ENCODE data around the gene DKK2. TPM values are rescaled to one million over a fixed set of nuclear protein-coding genes. Genes with fewer than 3 reads are reported as not detected.

Gene DKK2, protein sequence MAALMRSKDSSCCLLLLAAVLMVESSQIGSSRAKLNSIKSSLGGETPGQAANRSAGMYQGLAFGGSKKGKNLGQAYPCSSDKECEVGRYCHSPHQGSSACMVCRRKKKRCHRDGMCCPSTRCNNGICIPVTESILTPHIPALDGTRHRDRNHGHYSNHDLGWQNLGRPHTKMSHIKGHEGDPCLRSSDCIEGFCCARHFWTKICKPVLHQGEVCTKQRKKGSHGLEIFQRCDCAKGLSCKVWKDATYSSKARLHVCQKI
- 1.7 TPM for polyA plus RNA-seq (ENCODE audit: insufficient read length)
- long read RNA-seq, donor 1: 0 reads
- long read RNA-seq, donor 2, partial matches to known transcripts: 0 of 1 reads
- long read RNA-seq, donor 2, other reads (novel, unspliced or antisense): 0 of 1 reads
- long read RNA-seq, donor 3: 0 reads
- long read RNA-seq, donor 4: 0 reads
- long read RNA-seq, donor 5: 0 reads
- long read RNA-seq, donor 6, partial matches to known transcripts: 0 of 3 reads
- long read RNA-seq, donor 6, other reads (novel, unspliced or antisense): 0 of 3 reads
- long read RNA-seq, donor 7, partial matches to known transcripts: 0 of 3 reads
- long read RNA-seq, donor 7, other reads (novel, unspliced or antisense): 0 of 3 reads
- long read RNA-seq, donor 8, partial matches to known transcripts: 0 of 1 reads
- long read RNA-seq, donor 8, other reads (novel, unspliced or antisense): 0 of 1 reads

DNA sequence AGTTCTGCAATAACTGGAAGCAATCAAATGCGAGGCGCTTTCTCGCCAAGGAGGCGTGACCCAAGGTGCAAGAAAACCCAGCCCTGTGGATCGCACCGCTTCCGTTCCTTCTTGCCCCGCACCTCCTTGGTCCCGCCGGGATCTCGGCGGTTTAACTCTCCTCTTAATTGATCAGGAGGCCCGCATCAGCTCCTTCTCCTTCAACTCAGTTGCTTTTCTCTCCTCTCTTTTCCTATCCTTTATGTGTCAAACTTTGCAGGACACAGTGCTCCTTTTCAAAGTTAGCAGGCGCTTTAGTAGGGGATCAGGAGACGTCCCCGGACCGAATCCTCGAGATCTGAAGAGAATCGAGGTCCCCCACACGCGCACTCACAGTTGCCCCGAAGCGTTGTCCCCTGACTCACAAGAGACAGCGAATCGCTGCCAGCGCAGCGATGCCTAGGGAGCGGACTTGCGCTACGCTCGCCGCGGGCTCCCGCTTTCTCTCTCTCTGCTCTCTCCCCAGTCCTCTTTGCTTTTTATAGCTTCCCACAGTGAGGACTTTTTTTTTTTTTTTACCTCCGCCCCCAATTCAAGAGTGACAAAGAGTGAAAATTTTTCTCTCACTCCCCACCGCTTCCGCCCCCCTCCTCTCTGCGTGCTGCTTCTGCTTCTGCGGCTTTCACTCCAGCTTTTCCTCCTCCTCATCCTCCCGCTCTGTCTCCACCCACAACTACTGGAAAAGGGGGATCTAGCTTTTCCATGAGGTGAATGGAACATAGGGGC is at the start of gene DKK2:
Gene DKK2 (minus strand): TSS at position 495 of the 765 bp plus-strand sequence. CDS start 722 bp downstream, outside the sequence.
- DNase-seq: peak; percentile 15

DNA sequence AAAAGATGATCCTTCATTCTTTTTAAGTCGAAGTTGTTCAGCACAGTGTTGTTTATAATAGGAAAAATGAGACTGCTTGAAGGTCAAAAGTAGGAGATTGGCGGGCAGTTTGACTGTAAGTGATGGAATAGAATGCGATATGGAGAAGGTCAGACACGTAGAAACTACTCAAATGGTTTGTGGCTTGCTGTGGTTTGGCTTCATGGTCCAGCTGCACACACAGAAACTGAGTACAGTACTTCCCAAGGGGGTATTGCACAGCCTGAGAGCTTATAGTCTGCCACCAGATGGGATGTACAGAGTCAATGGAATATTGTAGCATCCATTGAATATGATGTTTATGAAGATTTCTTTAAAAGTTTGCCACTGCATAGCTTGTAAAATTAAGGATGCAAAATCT is 41.1 kb upstream of the DKK2 start:
- no peak for DNase-seq

DNA sequence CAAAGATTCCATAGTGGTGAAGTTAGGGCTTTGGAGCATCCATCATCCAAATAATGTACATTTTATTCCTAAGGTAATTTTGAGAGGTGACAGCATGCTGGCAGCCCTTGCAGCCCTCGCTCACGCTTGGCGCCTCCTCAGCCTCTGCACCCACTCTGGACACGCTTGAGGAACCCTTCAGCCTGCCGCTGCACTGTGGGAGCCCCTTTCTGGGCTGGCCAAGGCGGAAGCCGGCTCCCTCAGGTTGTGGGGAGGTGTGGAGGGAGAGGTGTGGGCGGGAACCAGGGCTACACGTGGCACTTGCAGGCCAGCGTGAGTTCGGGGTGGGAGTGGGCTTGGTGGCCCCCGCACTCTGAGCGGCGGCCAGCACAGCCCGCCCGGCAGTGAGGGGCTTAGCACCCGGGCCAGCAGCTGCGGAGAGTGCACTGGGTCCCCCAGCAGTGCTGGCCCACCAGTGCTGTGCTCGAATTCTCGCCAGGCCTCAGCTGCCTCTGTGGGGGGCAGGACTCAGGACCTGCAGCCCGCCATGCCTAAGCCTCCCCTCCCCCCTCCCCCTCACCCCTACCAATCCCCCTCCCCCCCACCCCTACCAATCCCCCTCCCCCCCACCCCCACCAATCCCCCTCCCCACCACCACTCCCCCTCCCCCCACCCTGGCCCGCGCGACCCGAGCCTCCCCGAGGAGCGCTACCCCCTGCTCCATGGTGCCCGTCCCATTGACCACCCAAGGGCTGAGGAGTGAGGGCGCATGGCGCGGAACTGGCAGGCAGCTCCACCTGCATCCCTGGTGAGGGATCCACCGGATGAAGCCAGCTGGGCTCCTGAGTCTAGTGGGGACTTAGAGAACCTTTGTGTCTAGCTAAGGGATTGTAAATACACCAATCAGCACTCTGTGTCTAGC is 37.0 kb upstream of the DKK2 start:
- no peak for DNase-seq

DNA sequence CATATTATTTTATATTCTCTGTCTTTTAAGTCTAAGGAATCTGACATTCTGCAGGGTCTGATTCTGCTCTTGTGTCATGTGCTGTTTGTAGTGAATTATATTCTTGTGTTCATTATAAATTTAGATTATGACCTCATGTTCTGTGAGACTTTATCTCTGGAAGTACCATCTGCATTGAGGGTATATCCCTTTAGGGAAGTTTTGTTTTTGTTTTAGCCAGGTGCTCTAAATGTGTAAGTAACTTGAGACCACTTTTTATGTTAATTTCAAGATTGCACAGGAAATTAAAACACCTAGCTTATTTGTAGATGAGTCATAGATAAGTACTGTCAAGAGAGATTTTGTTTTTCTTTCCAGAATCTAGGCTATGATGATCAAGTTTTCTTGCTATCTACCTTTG is 35.0 kb upstream of the DKK2 start:
- no peak for DNase-seq

DNA sequence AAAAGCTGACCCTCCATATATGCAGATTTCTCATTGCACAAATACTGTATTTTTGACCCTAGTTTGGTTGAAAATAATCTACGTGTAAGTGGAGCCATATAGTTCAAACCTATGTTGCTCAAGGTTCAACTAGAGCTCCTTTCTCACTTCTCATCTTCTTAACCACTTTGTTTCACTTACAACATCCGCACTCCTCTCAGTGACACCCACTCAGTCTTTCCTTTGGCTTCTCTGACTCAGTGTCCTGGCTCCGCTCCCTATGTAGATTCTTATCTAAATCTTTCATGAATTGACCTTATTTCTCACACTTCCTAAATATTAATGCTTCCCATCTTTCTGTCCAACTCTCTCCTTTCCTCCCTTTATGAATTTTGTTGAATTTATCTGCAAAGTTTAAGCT is 32.9 kb upstream of the DKK2 start:
- no peak for DNase-seq

DNA sequence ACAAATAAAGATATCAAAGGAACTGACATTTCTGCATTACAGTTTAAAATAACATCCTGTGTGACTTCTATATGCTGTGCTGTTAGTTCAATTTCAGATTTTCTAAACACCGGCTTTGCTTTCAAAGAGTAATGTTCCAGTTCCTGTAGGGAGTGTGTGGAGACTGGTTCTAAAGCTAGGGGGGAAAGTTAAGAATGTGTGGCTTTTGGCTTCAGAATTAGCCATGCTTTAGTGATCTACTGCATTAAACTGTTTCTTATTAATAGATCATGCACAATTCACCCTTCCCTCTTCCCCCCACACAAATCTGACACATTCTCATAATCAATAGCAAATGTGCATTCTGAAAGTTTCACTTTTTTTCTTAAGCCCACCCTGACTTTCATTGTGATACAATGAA is 32.0 kb upstream of the DKK2 start:
- no peak for DNase-seq

DNA sequence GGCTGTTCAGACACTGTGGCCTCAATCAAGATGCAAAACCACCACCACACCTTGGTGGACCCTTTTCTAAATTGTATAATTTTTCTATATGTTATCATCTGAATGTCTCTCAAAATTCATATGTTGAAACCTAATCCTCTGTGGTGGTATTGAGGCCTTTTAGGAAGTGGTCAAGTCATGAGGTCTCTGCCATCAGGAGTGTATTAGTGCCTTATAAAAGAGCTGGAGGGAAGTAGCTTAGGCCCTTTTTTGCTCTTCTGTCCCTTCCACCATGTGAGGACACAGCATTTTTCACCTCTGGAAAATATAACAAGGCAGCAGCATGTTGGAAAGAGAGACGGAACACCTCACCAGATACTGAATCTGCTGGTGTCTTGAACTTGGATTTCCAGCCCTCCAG is 30.5 kb upstream of the DKK2 start:
- DNase-seq: no peak

DNA sequence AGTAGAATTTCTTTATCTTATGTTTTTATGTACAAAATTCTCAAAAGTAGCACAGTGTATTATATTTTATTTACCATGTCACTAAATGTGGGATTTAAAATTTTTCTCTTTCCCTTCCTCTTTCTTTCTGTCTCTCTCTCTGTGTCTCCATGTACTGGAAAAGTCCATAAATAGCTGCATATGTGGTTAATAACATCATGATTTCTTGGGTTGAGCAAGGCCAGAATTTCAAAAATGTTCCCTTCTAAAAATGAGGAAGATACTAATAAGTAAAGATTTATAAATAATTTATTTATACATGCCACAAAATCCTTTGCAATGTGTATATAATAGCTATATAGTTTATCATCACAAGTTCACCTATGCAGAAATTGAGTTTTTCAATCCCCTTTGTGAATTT is 29.1 kb upstream of the DKK2 start:
- DNase-seq: no peak

DNA sequence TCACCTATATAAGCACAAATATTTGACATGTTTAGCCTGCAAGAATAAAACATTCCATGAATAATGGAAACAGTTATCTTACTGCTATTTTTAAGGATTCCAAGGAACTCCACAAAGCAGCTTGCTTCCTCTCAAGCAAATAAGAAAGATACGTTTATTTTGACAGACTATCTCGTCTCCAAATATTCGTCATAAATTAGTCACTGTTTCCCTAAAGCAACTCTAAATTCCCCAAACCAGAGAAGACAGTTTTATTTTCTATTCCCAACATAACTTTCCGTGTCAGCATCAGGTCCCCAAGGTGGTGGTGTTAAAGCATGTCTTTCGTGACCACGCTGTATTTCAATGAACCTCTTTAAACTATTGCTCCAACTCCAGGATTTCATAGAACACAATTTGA is 24.3 kb upstream of the DKK2 start:
- DNase-seq: no peak

DNA sequence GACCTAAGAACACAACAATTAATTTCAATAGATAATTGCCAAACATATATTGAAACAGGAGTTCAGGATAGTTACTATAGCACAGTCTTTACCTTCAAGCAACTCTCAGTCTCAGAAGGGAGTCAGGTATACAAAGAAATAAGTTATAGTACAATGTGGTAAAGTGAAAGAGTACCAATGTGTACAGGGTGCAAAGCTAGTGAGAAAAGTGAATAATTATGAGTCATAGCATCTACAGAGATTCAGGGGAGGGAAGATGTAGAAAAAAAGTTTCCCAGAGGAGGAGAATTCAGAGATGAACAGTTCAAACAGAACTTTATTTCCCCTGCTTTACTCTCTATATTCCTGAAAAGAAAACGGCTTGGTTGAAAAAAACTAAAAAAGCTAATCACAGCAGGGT is 22.7 kb upstream of the DKK2 start:
- DNase-seq: no peak

DNA sequence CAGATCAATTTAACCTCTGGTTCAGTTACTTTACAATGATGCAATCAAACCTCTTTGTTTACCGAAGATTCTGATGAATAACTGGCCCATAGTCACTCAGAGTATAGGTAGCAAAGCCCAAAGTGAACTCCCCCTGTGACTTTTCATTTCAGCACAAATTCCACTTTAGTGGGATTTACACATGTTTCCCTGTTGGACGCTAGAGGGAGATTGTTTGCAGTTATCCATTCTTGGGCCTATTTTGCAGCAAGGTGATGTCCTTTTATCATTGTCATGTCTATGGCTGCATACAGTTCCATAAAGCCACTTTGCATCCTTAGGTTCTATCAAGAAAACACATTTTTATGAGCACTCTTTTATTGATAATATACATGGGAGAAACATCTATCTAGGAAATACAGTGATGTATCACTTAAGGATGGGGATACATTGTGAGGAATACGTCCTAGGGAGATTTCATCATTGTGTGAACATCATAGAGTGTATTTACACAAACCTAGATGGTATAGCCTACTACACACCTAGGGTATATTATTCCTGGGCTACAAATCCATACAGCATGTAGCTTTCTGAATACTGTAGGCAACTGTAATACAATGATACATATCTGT is 14.5 kb upstream of the DKK2 start:
- no peak for DNase-seq

DNA sequence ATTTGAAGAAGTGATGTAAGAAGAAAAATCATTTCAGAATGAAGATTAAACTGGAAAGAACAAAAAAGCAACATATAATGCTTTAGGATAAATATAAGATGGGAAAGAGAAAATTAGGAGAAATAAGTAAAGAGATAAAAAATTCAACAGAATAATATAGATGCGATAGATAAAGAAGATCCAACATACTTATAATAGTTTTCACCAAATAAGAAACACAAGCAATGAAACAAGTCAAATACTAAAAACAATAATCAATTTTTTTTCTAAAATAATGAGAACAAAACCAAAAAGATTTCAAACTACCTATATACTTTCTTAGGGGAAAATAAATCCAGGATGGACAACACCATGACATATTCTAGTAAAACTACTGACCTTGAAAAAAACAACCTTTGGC is 10.1 kb upstream of the DKK2 start:
- DNase-seq: no peak

DNA sequence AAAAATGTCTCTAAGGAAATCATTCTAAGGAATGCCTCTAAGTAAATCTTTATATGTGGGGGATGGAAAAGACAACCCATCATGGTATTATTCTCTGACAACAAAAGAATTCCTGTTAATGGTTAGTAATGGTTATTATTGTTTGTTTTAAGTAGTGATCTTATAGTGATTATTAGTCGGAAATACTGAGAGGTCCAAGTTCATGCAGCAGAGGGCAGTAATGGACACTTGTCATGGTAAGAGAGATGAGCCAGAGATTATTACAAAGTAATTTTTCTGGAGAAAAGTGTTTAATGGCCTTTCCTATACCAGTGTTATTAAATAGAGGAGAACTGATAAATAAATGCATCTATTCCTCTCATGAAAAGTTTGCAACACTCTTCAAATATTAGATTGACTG is 8.1 kb upstream of the DKK2 start:
- no peak for DNase-seq

DNA sequence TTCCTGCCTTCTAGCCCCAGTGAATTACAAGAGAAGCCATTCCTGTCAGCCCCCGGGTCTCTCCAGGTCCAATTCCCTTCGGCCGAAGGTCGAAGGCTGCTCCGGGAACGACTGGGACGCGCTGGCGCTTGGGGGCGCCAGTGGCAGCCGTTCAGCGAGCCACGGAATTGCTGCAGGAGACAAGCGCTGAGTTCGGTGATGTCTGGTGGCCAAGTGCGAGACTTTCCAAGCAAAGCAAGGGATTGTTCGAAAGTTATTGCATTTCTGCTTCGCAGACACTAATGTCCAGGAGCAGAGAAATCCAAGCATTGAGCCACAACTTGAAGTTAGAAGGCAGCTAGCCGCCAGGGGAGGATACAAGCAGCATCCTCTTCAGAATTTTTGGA is 1.1 kb upstream of the DKK2 start:
- peak; percentile 29 for DNase-seq

DNA sequence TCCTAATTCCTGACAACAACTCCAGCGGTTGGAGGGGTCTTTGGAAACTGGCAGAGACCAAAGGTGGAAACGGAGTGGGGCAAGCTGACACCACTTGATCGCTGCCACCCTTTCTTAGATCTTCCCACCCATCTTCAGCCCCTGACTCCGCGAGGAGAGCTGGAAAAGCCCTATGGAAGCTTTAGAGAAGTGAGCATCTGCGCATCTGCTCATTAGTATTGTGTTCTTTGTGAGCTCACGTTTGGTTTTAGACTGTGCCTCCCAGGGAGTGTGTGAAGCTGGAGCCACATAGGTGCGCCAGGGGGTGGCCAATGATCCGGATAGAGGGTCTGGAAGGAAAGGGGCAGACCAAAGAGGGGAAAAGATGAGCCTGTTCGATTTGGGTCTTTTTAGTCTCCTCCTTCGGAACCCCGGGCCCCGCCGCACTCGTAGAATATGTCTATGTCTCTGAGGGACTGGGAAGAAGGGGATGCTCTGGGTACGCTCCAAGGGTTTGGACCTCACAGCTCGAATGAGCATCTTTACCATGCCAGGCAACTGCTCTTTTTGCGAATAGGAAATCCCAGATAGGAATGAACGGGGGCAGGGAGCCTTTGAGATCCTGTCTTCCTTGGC is 578 bp upstream of the DKK2 start:
- peak; percentile 2 for DNase-seq

DNA sequence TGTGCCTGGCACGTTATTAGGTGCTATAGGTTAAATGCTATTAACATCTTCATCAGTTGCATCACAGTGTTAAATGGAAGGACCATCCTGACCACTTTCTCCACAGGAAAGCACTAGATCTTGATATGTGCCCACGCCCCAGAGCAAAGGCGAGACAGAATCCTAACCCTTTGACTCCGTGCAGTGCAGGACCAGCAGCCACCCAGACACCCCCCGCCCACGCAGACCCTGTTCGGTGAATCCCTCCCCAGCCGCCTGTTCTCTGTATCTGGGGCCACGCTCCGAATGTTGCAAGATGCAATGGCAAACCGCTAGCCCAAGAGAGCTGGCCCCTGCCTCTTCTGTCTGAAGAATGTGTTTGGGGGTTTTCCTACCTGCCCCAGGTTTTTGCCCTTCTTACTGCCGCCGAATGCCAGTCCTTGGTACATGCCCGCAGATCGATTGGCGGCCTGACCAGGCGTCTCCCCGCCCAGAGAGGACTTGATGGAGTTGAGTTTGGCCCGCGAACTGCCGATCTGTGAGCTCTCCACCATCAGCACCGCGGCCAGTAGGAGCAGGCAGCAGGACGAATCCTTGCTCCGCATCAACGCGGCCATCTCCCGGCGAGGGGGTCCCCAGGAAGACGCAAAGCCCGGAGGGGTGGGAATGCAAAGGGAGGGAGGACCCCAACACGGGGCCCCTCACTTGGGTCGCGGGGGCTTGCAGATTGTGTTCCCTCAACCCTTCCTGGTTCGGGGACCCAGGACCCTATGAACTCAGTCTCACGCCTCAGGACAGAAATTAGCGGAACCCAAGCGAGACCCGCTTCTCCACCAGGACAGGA is 906 bp downstream of the DKK2 start:
- DNase-seq: peak; percentile 25

DNA sequence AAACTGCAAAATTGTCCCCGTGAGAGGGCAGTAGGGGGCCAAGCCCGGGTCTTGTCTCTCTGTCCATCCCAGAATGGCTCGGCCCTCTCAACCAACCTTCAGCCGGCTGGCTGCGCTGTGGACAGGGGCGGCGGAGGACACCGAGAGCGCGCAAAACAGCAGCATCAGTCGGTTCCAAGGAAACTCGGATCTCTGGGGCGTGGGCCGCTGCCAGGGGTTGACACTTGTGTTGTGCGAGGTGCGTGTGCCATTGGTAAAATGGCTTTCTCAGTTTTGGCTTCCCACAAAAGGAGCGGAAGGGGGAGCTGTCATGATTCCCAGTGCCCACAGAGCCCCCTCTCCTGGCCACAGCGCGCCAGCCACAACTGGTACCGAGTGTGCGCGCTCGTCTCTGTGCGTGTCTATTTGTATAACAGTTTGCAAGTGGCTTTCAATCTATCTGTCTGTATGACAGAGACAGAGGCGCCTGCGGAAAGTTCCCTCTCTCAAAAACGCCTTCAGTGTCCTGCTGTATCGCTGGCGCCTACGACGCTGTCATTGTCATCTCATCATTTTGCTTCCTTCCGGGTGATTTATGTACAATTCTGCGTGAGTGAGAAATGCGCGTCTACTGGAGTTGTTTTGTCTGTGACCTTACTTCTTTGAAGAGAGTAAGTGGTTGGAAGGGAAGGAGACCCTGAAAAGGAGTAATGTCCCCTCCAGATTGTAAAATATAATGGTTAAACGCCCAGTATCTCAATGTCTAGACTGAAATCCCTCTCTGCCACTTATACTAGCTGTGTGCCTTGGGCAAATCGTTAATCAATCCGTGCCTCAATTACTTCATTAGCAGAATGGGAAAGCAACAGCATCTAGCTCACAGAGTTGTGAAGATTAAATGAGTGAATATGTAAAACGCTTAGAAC is 1.8 kb downstream of the DKK2 start:
- peak; percentile 42 for DNase-seq

DNA sequence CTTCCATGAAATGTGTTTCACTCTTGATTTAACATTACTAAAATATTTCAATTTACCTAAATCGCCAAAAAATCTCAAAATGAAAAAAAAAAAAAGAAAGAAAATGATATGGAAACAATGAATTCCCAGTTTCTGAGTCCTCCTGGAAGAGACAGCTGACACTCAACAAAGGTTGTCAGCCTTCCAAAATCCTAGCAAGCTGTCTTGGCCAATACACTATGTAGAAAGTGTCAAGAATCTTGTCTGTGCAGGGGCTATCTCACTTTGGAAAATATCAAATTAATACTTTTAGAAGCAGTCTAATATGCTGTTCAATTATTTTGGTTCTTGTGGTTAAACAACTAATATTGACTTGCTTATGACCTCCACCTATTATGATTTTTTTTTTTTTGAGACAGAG is 8.7 kb downstream of the DKK2 start:
- no peak for DNase-seq

DNA sequence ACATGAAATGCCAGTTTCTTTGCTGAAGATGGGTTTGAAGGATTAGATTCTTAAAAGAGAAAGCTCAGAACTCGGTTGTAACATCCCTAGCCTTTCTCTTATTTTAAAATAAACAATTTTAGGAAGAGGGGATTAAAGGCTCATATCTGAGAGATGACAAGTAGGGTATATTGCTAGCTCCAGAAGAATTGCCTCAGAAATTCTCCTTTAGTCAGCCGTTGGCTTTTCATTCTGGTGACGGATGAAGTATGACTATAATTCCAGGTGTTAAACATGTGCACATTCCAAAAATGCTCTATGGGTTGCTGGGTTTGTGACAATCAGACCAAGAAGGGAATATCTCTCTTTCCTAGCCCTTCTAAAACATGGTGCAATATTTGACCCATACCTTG is 17.8 kb downstream of the DKK2 start:
- DNase-seq: no peak

All from left kidney (tissue), 8 donors.